Measurements from ENCODE around the gene PPP2R2B.

Gene PPP2R2B

GRCh38 chr5:146828385-146828784, 50.2 kb downstream of the PPP2R2B start:
- no peaks in the 10 kb centered on the region for H3K27me3 Mint-ChIP-seq (ENCODE audit: low read depth)
- no peak overlapping the region for H3K4me3 Mint-ChIP-seq
- DNase-seq (ENCODE audit: low spot score), result no peak
- no peaks in the 10 kb centered on the region for H3K36me3 Mint-ChIP-seq (ENCODE audit: low read depth)
- no peak overlapping the region for H3K27ac Mint-ChIP-seq
- no peaks in the 10 kb centered on the region for H3K9me3 Mint-ChIP-seq
- no peaks in the 10 kb centered on the region for H3K4me1 Mint-ChIP-seq (ENCODE audit: low read depth)

GRCh38 chr5:146827901-146828300, 50.7 kb downstream of the PPP2R2B start:
- Mint-ChIP-seq H3K4me3 (no peak overlapping the region), H3K27ac (no peak overlapping the region), H3K4me1 (ENCODE audit: low read depth) (no peaks in the 10 kb centered on the region), H3K27me3 (ENCODE audit: low read depth) (no peaks in the 10 kb centered on the region), H3K9me3 (no peaks in the 10 kb centered on the region), H3K36me3 (ENCODE audit: low read depth) (no peaks in the 10 kb centered on the region)
- DNase-seq (ENCODE audit: low spot score), result no peak

- Mint-ChIP-seq H3K9me3 (no peaks in the 10 kb centered on the region), H3K4me3 (no peak overlapping the region), H3K27ac (no peak overlapping the region), H3K4me1 (ENCODE audit: low read depth) (no peaks in the 10 kb centered on the region), H3K36me3 (ENCODE audit: low read depth) (no peaks in the 10 kb centered on the region), H3K27me3 (ENCODE audit: low read depth) (no peaks in the 10 kb centered on the region)
- no peak for DNase-seq (ENCODE audit: low spot score)
These were observed 53.5 kb downstream of the PPP2R2B start for GRCh38 chr5:146825033-146825432.

- Mint-ChIP-seq H3K4me3 (no peak overlapping the region), H3K36me3 (ENCODE audit: low read depth) (no peaks in the 10 kb centered on the region), H3K4me1 (ENCODE audit: low read depth) (no peaks in the 10 kb centered on the region), H3K9me3 (no peaks in the 10 kb centered on the region), H3K27me3 (ENCODE audit: low read depth) (no peaks in the 10 kb centered on the region), H3K27ac (no peak overlapping the region)
- DNase-seq (ENCODE audit: low spot score), result no peak
These were observed 56.8 kb downstream of the PPP2R2B start for GRCh38 chr5:146821732-146822131.

GRCh38 chr5:146820987-146821386, 57.6 kb downstream of the PPP2R2B start:
- Mint-ChIP-seq H3K36me3 (ENCODE audit: low read depth) (no peaks in the 10 kb centered on the region), H3K27ac (no peak overlapping the region), H3K4me1 (ENCODE audit: low read depth) (no peaks in the 10 kb centered on the region), H3K27me3 (ENCODE audit: low read depth) (no peaks in the 10 kb centered on the region), H3K4me3 (no peak overlapping the region), H3K9me3 (no peaks in the 10 kb centered on the region)
- DNase-seq (ENCODE audit: low spot score), result no peak

GRCh38 chr5:146818822-146819221, 59.7 kb downstream of the PPP2R2B start:
- Mint-ChIP-seq H3K36me3 (ENCODE audit: low read depth) (no peaks in the 10 kb centered on the region), H3K27me3 (ENCODE audit: low read depth) (no peaks in the 10 kb centered on the region), H3K4me1 (ENCODE audit: low read depth) (peaks cover under 1% of the 10 kb centered on the region), H3K27ac (no peak overlapping the region), H3K4me3 (no peak overlapping the region), H3K9me3 (no peaks in the 10 kb centered on the region)
- no peak for DNase-seq (ENCODE audit: low spot score)

- Mint-ChIP-seq H3K4me1 (ENCODE audit: low read depth) (peaks cover 4% of the 10 kb centered on the region), H3K36me3 (ENCODE audit: low read depth) (no peaks in the 10 kb centered on the region), H3K27ac (no peak overlapping the region), H3K9me3 (no peaks in the 10 kb centered on the region), H3K4me3 (no peak overlapping the region), H3K27me3 (ENCODE audit: low read depth) (no peaks in the 10 kb centered on the region)
- no peak for DNase-seq (ENCODE audit: low spot score)
These were observed 60.6 kb downstream of the PPP2R2B start for GRCh38 chr5:146817973-146818372.

GRCh38 chr5:146816775-146817387, 61.7 kb downstream of the PPP2R2B start:
- no peak for DNase-seq (ENCODE audit: low spot score)
- H3K27ac Mint-ChIP-seq, result no peak overlapping the region
- no peaks in the 10 kb centered on the region for H3K27me3 Mint-ChIP-seq (ENCODE audit: low read depth)

GRCh38 chr5:146815411-146815810, 63.1 kb downstream of the PPP2R2B start:
- no peak overlapping the region for H3K27ac Mint-ChIP-seq
- no peak for DNase-seq (ENCODE audit: low spot score)
- H3K4me1 Mint-ChIP-seq (ENCODE audit: low read depth), result peaks cover 4% of the 10 kb centered on the region
- no peaks in the 10 kb centered on the region for H3K9me3 Mint-ChIP-seq
- H3K27me3 Mint-ChIP-seq (ENCODE audit: low read depth), result no peaks in the 10 kb centered on the region
- H3K36me3 Mint-ChIP-seq (ENCODE audit: low read depth), result no peaks in the 10 kb centered on the region
- no peak overlapping the region for H3K4me3 Mint-ChIP-seq

More at GRCh38 chr5:146816775-146817387, 61.7 kb downstream of the PPP2R2B start:
- Mint-ChIP-seq H3K9me3 (no peaks in the 10 kb centered on the region), H3K4me3 (no peak overlapping the region), H3K4me1 (ENCODE audit: low read depth) (peaks cover 4% of the 10 kb centered on the region), H3K36me3 (ENCODE audit: low read depth) (no peaks in the 10 kb centered on the region)

- H3K9me3 Mint-ChIP-seq, result no peaks in the 10 kb centered on the region
- H3K27ac Mint-ChIP-seq, result no peak overlapping the region
- no peaks in the 10 kb centered on the region for H3K36me3 Mint-ChIP-seq (ENCODE audit: low read depth)
- H3K4me3 Mint-ChIP-seq, result no peak overlapping the region
- peaks cover 4% of the 10 kb centered on the region for H3K4me1 Mint-ChIP-seq (ENCODE audit: low read depth)
- DNase-seq (ENCODE audit: low spot score), result no peak
- H3K27me3 Mint-ChIP-seq (ENCODE audit: low read depth), result no peaks in the 10 kb centered on the region
These were observed 65.0 kb downstream of the PPP2R2B start for GRCh38 chr5:146813346-146814157.

- Mint-ChIP-seq H3K4me1 (ENCODE audit: low read depth) (no peaks in the 10 kb centered on the region), H3K9me3 (no peaks in the 10 kb centered on the region), H3K4me3 (no peak overlapping the region), H3K27ac (no peak overlapping the region), H3K36me3 (ENCODE audit: low read depth) (no peaks in the 10 kb centered on the region), H3K27me3 (ENCODE audit: low read depth) (peaks cover 12% of the 10 kb centered on the region)
- no peak for DNase-seq (ENCODE audit: low spot score)
These were observed 73.5 kb downstream of the PPP2R2B start for GRCh38 chr5:146805081-146805480.

GRCh38 chr5:146802945-146803522, 75.5 kb downstream of the PPP2R2B start:
- Mint-ChIP-seq H3K27ac (no peak overlapping the region), H3K4me3 (no peak overlapping the region), H3K4me1 (ENCODE audit: low read depth) (no peaks in the 10 kb centered on the region), H3K9me3 (no peaks in the 10 kb centered on the region), H3K36me3 (ENCODE audit: low read depth) (no peaks in the 10 kb centered on the region), H3K27me3 (ENCODE audit: low read depth) (peaks cover 16% of the 10 kb centered on the region)
- no peak for DNase-seq (ENCODE audit: low spot score)

- no peak for DNase-seq (ENCODE audit: low spot score)
- no peaks in the 10 kb centered on the region for H3K9me3 Mint-ChIP-seq
- no peak overlapping the region for H3K27ac Mint-ChIP-seq
- no peak overlapping the region for H3K4me3 Mint-ChIP-seq
- peaks cover 16% of the 10 kb centered on the region for H3K27me3 Mint-ChIP-seq (ENCODE audit: low read depth)
- no peaks in the 10 kb centered on the region for H3K36me3 Mint-ChIP-seq (ENCODE audit: low read depth)
- peaks cover 5% of the 10 kb centered on the region for H3K4me1 Mint-ChIP-seq (ENCODE audit: low read depth)
These were observed 78.9 kb downstream of the PPP2R2B start for GRCh38 chr5:146799671-146800070.

GRCh38 chr5:146799231-146799630, 79.3 kb downstream of the PPP2R2B start:
- DNase-seq (ENCODE audit: low spot score), result no peak
- H3K36me3 Mint-ChIP-seq (ENCODE audit: low read depth), result no peaks in the 10 kb centered on the region

More at GRCh38 chr5:146799231-146799630, 79.3 kb downstream of the PPP2R2B start:
- Mint-ChIP-seq H3K27me3 (ENCODE audit: low read depth) (peaks cover 16% of the 10 kb centered on the region), H3K4me3 (no peak overlapping the region), H3K27ac (no peak overlapping the region), H3K9me3 (no peaks in the 10 kb centered on the region), H3K4me1 (ENCODE audit: low read depth) (peaks cover 10% of the 10 kb centered on the region)

Measured in T-helper 2 cell treated with Interferon-gamma antibody and Interleukin-4, amounts not matched to agents 5 μg/mL and 100 μg/mL, for 36 hours (primary cell).